Liver (tissue), 9 donors: Measurements from ENCODE around the gene SOWAHA. TPM values are rescaled to one million over a fixed set of nuclear protein-coding genes. Genes with fewer than 3 reads are reported as not detected.

Experiments
- DNase-seq: peaks from one replicate; pipeline ENCODE4 v3.0.0-alpha.2; 2017; ENCODE audit warnings: low spot score
- H3K27ac ChIP-seq, 2 donors: one replicate each; pipeline ENCODE4 v1.7.0; 2013; ENCODE audit warnings: inconsistent platforms in 2 of 2, low read length in 2 of 2, control low read depth in 1 of 2, low read depth in 1 of 2, mild to moderate bottlenecking in 1 of 2
- H3K27me3 ChIP-seq, 4 donors: one replicate each; pipeline versions ENCODE4 v1.6.1 to v1.7.0; 2013; ENCODE audit warnings: low read length in 3 of 4, inconsistent platforms in 1 of 4, mild to moderate bottlenecking in 1 of 4, moderate library complexity in 1 of 4; ENCODE audit not compliant: control insufficient read depth in 4 of 4, insufficient read depth in 4 of 4
- H3K36me3 ChIP-seq, 4 donors: one replicate each; pipeline versions ENCODE4 v1.6.1 to v1.7.0; 2013; ENCODE audit warnings: low read length in 3 of 4, mild to moderate bottlenecking in 3 of 4, low read depth in 1 of 4, moderate library complexity in 1 of 4; ENCODE audit not compliant: control insufficient read depth in 4 of 4, insufficient read depth in 3 of 4
- H3K4me1 ChIP-seq, 4 donors: one replicate each; pipeline versions ENCODE4 v1.6.1 to v1.7.0; 2013; ENCODE audit warnings: low read length in 3 of 4, mild to moderate bottlenecking in 3 of 4, moderate library complexity in 1 of 4; ENCODE audit not compliant: control insufficient read depth in 4 of 4, insufficient read depth in 4 of 4
- H3K4me3 ChIP-seq, 3 donors: one replicate each; pipeline versions ENCODE4 v1.6.1 to v1.7.0; 2013; ENCODE audit warnings: low read length in 3 of 3, control low read depth in 1 of 3, low read depth in 1 of 3, mild to moderate bottlenecking in 1 of 3
- H3K9ac ChIP-seq, 2 donors: one replicate each; pipeline ENCODE4 v1.7.0; 2013; ENCODE audit warnings: low read length in 2 of 2, mild to moderate bottlenecking in 2 of 2, moderate library complexity in 2 of 2, control low read depth in 1 of 2, low read depth in 1 of 2
- H3K9me3 ChIP-seq, 4 donors: one replicate each; pipeline versions ENCODE4 v1.6.1 to v1.7.0; 2013; ENCODE audit warnings: low read length in 3 of 4; ENCODE audit not compliant: control insufficient read depth in 4 of 4
- FOXA1 ChIP-seq: IDR thresholded peaks from 2 replicates; pipeline ENCODE4 v1.6.1; 2016; ENCODE audit warnings: antibody characterized with exemption
- FOXA2 ChIP-seq: IDR thresholded peaks from 2 replicates; pipeline ENCODE4 v1.6.1; 2016; ENCODE audit warnings: antibody characterized with exemption
- GABPA ChIP-seq, 2 donors: IDR thresholded peaks in 1 of 2; conservative IDR thresholded peaks in 1 of 2; 2 replicates each; pipeline ENCODE4 v1.6.1; 2016; ENCODE audit warnings: antibody characterized with exemption in 2 of 2, mild to moderate bottlenecking in 1 of 2, moderate library complexity in 1 of 2
- HNF4A ChIP-seq, 2 donors: conservative IDR thresholded peaks; 2 replicates each; pipeline ENCODE4 v1.6.1; 2016; ENCODE audit warnings: antibody characterized with exemption in 2 of 2, mild to moderate bottlenecking in 2 of 2
- HNF4G ChIP-seq: IDR thresholded peaks from 2 replicates; pipeline ENCODE4 v1.6.1; 2016; ENCODE audit warnings: antibody characterized with exemption
- JUND ChIP-seq, 2 donors: IDR thresholded peaks; 2 replicates each; pipeline ENCODE4 v1.6.1; 2016; ENCODE audit warnings: antibody characterized with exemption in 2 of 2
- RAD21 ChIP-seq, 2 donors: IDR thresholded peaks; 2 replicates each; pipeline ENCODE4 v1.6.1; 2016; ENCODE audit warnings: antibody characterized with exemption in 2 of 2, mild to moderate bottlenecking in 2 of 2
- RXRA ChIP-seq, 2 donors: IDR thresholded peaks; 2 replicates each; pipeline ENCODE4 v1.6.1; 2017 to 2018; ENCODE audit warnings: antibody characterized with exemption in 2 of 2, mild to moderate bottlenecking in 1 of 2
- TAF1 ChIP-seq: conservative IDR thresholded peaks from 2 replicates; pipeline ENCODE4 v1.6.1; 2016; ENCODE audit warnings: antibody characterized with exemption, mild to moderate bottlenecking
- YY1 ChIP-seq: IDR thresholded peaks from 2 replicates; pipeline ENCODE4 v1.6.1; 2016; ENCODE audit warnings: antibody characterized with exemption, mild to moderate bottlenecking
- WGBS: extraction: QIAGEN DNeasy Blood & Tissue Kit; methylation state at CpG from one replicate; pipeline ENCODE4 v1.1.7; 2013; 5-methylcytosine and 5-hydroxymethylcytosine counted together
- polyA plus RNA-seq, 2 donors: library from polyadenylated mRNA; stranded (reverse) in 1 of 2; unstranded in 1 of 2; fragments of 200-250 nt in 1 of 2; fragments of >200 nt in 1 of 2; fragmentation: Nextera tagmentation in 1 of 2; extraction: Ambion mirVana in 1 of 2; gene quantifications; one replicate each; pipeline versions ENCODE4 v1.2.1 to v1.2.3, GENCODE V29; 2013 to 2015
- total RNA-seq, 2 donors: library from RNA; depleted of rRNA; stranded (reverse); fragments of >200 nt; gene quantifications; one replicate each; pipeline ENCODE4 v1.2.3, GENCODE V29; 2014
- TF ChIP-seq, protein P1 (sequence below): IDR thresholded peaks from 2 replicates; pipeline ENCODE4 v1.6.1; 2016; ENCODE audit warnings: antibody characterized with exemption, mild to moderate bottlenecking
- TF ChIP-seq, protein P2 (sequence below): IDR thresholded peaks from 2 replicates; pipeline ENCODE4 v1.6.1; 2016; ENCODE audit warnings: antibody characterized with exemption
- TF ChIP-seq, protein P3 (sequence below): IDR thresholded peaks from 2 replicates; pipeline ENCODE4 v1.6.1; 2016; ENCODE audit warnings: antibody characterized with exemption
- TF ChIP-seq, protein P4 (sequence below): IDR thresholded peaks from 2 replicates; pipeline ENCODE4 v1.6.1; 2016; ENCODE audit warnings: antibody characterized with exemption
- TF ChIP-seq, protein P5 (sequence below): fragments of 150-350 bp; IDR thresholded peaks from 2 replicates; pipeline ENCODE4 v1.5.1; 2017; ENCODE audit warnings: improper control_type of control experiment, low read depth, low read length; ENCODE audit not compliant: missing input control
- donor health status: healthy.
- donor health status: healthy.
- donor health status: healthy.
- donor health status: healthy.
- donor health status: healthy.

The SOWAHA gene
- total and polyA plus RNA-seq, 4 donors, result 1.3 to 2.2 (median 1.8) TPM

DNA sequence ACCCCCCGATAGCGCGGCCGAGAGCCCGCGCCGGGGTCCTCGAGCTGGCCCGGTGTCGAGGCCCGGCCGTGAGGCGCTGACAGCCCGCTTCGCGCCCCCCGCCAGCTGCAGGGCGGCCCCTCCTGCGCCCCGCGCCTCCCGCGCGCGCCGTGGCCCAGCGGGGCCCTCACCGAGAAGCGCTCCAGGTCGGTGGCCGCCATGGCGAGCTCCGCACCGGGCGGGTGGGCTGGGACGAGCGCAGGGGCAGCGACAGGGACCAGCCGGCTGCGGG lies 36.2 kb upstream of the SOWAHA start:
- H3K36me3 ChIP-seq, result no peaks in the 10 kb centered on the region
- under 1% methylated on average over 40 of the region's 40 CpGs for WGBS
- peak overlapping the region; percentile 29 to 83 (median 81) for H3K4me3 ChIP-seq
- no peaks in the 10 kb centered on the region for H3K27me3 ChIP-seq
- H3K9me3 ChIP-seq, result no peaks in the 10 kb centered on the region
- peaks cover 3 to 24% (median 7%) of the 10 kb centered on the region in 4 donors for H3K4me1 ChIP-seq
- no peak for DNase-seq
- peak overlapping the region in 1 of 2 donors; percentile 43 for H3K9ac ChIP-seq
- TF ChIP-seq GABPA (IDR thresholded peaks at IDR 0.05 in 1 of 2, conservative IDR thresholded peaks at IDR 0.05 in 1 of 2) (no peak), JUND (IDR thresholded peaks at IDR 0.05) (no peak), RXRA (IDR thresholded peaks at IDR 0.05) (no peak), YY1 (no peak), FOXA2 (no peak), RAD21 (IDR thresholded peaks at IDR 0.05) (no peak), HNF4A (conservative IDR thresholded peaks at IDR 0.05) (no peak), TAF1 (no peak), FOXA1 (no peak), HNF4G (no peak)
- TF ChIP-seq, protein P1, sequence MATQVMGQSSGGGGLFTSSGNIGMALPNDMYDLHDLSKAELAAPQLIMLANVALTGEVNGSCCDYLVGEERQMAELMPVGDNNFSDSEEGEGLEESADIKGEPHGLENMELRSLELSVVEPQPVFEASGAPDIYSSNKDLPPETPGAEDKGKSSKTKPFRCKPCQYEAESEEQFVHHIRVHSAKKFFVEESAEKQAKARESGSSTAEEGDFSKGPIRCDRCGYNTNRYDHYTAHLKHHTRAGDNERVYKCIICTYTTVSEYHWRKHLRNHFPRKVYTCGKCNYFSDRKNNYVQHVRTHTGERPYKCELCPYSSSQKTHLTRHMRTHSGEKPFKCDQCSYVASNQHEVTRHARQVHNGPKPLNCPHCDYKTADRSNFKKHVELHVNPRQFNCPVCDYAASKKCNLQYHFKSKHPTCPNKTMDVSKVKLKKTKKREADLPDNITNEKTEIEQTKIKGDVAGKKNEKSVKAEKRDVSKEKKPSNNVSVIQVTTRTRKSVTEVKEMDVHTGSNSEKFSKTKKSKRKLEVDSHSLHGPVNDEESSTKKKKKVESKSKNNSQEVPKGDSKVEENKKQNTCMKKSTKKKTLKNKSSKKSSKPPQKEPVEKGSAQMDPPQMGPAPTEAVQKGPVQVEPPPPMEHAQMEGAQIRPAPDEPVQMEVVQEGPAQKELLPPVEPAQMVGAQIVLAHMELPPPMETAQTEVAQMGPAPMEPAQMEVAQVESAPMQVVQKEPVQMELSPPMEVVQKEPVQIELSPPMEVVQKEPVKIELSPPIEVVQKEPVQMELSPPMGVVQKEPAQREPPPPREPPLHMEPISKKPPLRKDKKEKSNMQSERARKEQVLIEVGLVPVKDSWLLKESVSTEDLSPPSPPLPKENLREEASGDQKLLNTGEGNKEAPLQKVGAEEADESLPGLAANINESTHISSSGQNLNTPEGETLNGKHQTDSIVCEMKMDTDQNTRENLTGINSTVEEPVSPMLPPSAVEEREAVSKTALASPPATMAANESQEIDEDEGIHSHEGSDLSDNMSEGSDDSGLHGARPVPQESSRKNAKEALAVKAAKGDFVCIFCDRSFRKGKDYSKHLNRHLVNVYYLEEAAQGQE, result no peak
- TF ChIP-seq, protein P2, sequence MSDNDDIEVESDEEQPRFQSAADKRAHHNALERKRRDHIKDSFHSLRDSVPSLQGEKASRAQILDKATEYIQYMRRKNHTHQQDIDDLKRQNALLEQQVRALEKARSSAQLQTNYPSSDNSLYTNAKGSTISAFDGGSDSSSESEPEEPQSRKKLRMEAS, result no peak
- TF ChIP-seq, protein P3, sequence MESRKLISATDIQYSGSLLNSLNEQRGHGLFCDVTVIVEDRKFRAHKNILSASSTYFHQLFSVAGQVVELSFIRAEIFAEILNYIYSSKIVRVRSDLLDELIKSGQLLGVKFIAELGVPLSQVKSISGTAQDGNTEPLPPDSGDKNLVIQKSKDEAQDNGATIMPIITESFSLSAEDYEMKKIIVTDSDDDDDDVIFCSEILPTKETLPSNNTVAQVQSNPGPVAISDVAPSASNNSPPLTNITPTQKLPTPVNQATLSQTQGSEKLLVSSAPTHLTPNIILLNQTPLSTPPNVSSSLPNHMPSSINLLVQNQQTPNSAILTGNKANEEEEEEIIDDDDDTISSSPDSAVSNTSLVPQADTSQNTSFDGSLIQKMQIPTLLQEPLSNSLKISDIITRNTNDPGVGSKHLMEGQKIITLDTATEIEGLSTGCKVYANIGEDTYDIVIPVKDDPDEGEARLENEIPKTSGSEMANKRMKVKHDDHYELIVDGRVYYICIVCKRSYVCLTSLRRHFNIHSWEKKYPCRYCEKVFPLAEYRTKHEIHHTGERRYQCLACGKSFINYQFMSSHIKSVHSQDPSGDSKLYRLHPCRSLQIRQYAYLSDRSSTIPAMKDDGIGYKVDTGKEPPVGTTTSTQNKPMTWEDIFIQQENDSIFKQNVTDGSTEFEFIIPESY, result no peak
- TF ChIP-seq, protein P4, sequence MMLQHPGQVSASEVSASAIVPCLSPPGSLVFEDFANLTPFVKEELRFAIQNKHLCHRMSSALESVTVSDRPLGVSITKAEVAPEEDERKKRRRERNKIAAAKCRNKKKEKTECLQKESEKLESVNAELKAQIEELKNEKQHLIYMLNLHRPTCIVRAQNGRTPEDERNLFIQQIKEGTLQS, result no peak
- TF ChIP-seq, protein P5, sequence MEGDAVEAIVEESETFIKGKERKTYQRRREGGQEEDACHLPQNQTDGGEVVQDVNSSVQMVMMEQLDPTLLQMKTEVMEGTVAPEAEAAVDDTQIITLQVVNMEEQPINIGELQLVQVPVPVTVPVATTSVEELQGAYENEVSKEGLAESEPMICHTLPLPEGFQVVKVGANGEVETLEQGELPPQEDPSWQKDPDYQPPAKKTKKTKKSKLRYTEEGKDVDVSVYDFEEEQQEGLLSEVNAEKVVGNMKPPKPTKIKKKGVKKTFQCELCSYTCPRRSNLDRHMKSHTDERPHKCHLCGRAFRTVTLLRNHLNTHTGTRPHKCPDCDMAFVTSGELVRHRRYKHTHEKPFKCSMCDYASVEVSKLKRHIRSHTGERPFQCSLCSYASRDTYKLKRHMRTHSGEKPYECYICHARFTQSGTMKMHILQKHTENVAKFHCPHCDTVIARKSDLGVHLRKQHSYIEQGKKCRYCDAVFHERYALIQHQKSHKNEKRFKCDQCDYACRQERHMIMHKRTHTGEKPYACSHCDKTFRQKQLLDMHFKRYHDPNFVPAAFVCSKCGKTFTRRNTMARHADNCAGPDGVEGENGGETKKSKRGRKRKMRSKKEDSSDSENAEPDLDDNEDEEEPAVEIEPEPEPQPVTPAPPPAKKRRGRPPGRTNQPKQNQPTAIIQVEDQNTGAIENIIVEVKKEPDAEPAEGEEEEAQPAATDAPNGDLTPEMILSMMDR, result no peak
- no peak overlapping the region for H3K27ac ChIP-seq
